Cerebellar cortex (tissue), 1 donor: Measurements from ENCODE around the gene CAND2.
"Not testable (repeated sequence)": the region's sequence is repeated elsewhere in the genome, so short reads cannot be mapped to it uniquely, and the experiment has no call there.

Experiments
- DNase-seq: peaks from one replicate; pipeline ENCODE4 v3.0.0-alpha.2; 2015; ENCODE audit warnings: low spot score

Gene CAND2

GRCh38 chr3:12831301-12831866 is 34.9 kb downstream of the CAND2 start:
- no peak for DNase-seq

GRCh38 chr3:12832350-12833221 is 36.1 kb downstream of the CAND2 start:
- no peak for DNase-seq

- peak; percentile 52 for DNase-seq
Observed at GRCh38 chr3:12833222-12834161, 37.0 kb downstream of the CAND2 start.

GRCh38 chr3:12835052-12835665 is 38.7 kb downstream of the CAND2 start:
- no peak for DNase-seq

GRCh38 chr3:12837295-12837986 is 41.0 kb downstream of the CAND2 start:
- no peak for DNase-seq

- no peak for DNase-seq
Observed at GRCh38 chr3:12838179-12838965, 41.9 kb downstream of the CAND2 start.

GRCh38 chr3:12839156-12839946 is 42.9 kb downstream of the CAND2 start:
- no peak for DNase-seq

GRCh38 chr3:12840148-12840547 is 43.7 kb downstream of the CAND2 start:
- DNase-seq, result not testable (repeated sequence)

- no peak for DNase-seq
Observed at GRCh38 chr3:12840591-12841148, 44.2 kb downstream of the CAND2 start.

GRCh38 chr3:12841149-12841969 is 44.9 kb downstream of the CAND2 start, which contains the start of gene RPL32:
Gene RPL32, minus strand, starts transcription at chr3:12841565. Its CDS starts 1,328 bp downstream, at chr3:12840237.
- DNase-seq, result peak; percentile 97

- DNase-seq, result no peak
Observed at GRCh38 chr3:12841970-12842328, 45.5 kb downstream of the CAND2 start.

- DNase-seq, result no peak
Observed at GRCh38 chr3:12842469-12842868, 46.0 kb downstream of the CAND2 start.

- no peak for DNase-seq
Observed at GRCh38 chr3:12845811-12846210, 49.3 kb downstream of the CAND2 start.

- DNase-seq, result no peak
Observed at GRCh38 chr3:12852201-12852600, 55.7 kb downstream of the CAND2 start.

GRCh38 chr3:12853847-12854246 is 57.4 kb downstream of the CAND2 start:
- not testable (repeated sequence) for DNase-seq

GRCh38 chr3:12854565-12854964 is 58.1 kb downstream of the CAND2 start:
- DNase-seq, result no peak

- DNase-seq, result no peak
Observed at GRCh38 chr3:12856626-12857025, 60.1 kb downstream of the CAND2 start.

- DNase-seq, result no peak
Observed at GRCh38 chr3:12859840-12860239, 63.4 kb downstream of the CAND2 start.
